Astrocyte (in vitro differentiated cells and primary cell): ENCODE measurements around the gene CXorf65.

Source experiments
- CTCF ChIP-seq: IDR thresholded peaks from 2 replicates; pipeline ENCODE4 v1.5.1; 2011; ENCODE audit warnings: low read depth, mild to moderate bottlenecking, inconsistent platforms, low read length, moderate library complexity; ENCODE audit not compliant: insufficient read depth
- EZH2 ChIP-seq: IDR thresholded peaks from 2 replicates; pipeline ENCODE4 v1.6.1; 2012; ENCODE audit warnings: mild to moderate bottlenecking, low read length, inconsistent platforms; ENCODE audit not compliant: insufficient read depth

GRCh38 chrX:71128915-71129765, 22.6 kb upstream of the CXorf65 start:
- peak; percentile 64 for TF ChIP-seq CTCF
- TF ChIP-seq EZH2: no peak
